Measurements from ENCODE around the gene HELB.
A peak's percentile ranks its signal among the peaks of the same experiment; 100 is the strongest.

Gene HELB

GRCh38 chr12:66345956-66346355 is 43.7 kb downstream of the HELB start:
- H3K4me3 ChIP-seq (ENCODE audit: low read length) = no peak overlapping the region
- no peaks in the 10 kb centered on the region for H3K79me2 ChIP-seq (ENCODE audit: low read length)
- no peak overlapping the region for H3K27ac ChIP-seq (ENCODE audit: low read length)
- no peaks in the 10 kb centered on the region for H3K4me1 ChIP-seq (ENCODE audit: low read length)
- no peaks in the 10 kb centered on the region for H3K27me3 ChIP-seq (ENCODE audit: low read depth, low read length)
- TF ChIP-seq EZH2phosphoT487 (IDR thresholded peaks at IDR 0.05; ENCODE audit: low read depth) = no peak
- no peak for TF ChIP-seq CTCF (IDR thresholded peaks at IDR 0.05; ENCODE audit: low read depth, low read length)
- no peak overlapping the region for H3K4me2 ChIP-seq (ENCODE audit: low read length)
- H2AFZ ChIP-seq (ENCODE audit: low read depth, low read length) = no peak overlapping the region
- H3K9me3 ChIP-seq (ENCODE audit: insufficient read depth, low read length) = no peaks in the 10 kb centered on the region
- peaks cover 8% of the 10 kb centered on the region for H3K36me3 ChIP-seq (replicated peaks; ENCODE audit: low read depth, low read length)
- H3K9ac ChIP-seq (ENCODE audit: low read length) = no peak overlapping the region
- H4K20me1 ChIP-seq (ENCODE audit: insufficient read depth, low read length) = no peaks in the 10 kb centered on the region

- H3K27me3 ChIP-seq (ENCODE audit: low read depth, low read length) = no peaks in the 10 kb centered on the region
- no peaks in the 10 kb centered on the region for H3K4me1 ChIP-seq (ENCODE audit: low read length)
- H4K20me1 ChIP-seq (ENCODE audit: insufficient read depth, low read length) = no peaks in the 10 kb centered on the region
- H3K9me3 ChIP-seq (ENCODE audit: insufficient read depth, low read length) = no peaks in the 10 kb centered on the region
- no peak overlapping the region for H3K4me2 ChIP-seq (ENCODE audit: low read length)
- H3K79me2 ChIP-seq (ENCODE audit: low read length) = no peaks in the 10 kb centered on the region
- H3K4me3 ChIP-seq (ENCODE audit: low read length) = no peak overlapping the region
- H3K27ac ChIP-seq (ENCODE audit: low read length) = no peak overlapping the region
- H3K36me3 ChIP-seq (replicated peaks; ENCODE audit: low read depth, low read length) = no peaks in the 10 kb centered on the region
- no peak for TF ChIP-seq EZH2phosphoT487 (IDR thresholded peaks at IDR 0.05; ENCODE audit: low read depth)
- TF ChIP-seq CTCF (IDR thresholded peaks at IDR 0.05; ENCODE audit: low read depth, low read length) = no peak
- no peak overlapping the region for H2AFZ ChIP-seq (ENCODE audit: low read depth, low read length)
- H3K9ac ChIP-seq (ENCODE audit: low read length) = no peak overlapping the region
Observed at GRCh38 chr12:66351301-66351700, 49.0 kb downstream of the HELB start.

GRCh38 chr12:66352197-66352596 is 49.9 kb downstream of the HELB start:
- Histone ChIP-seq H2AFZ (ENCODE audit: low read depth, low read length) (no peak overlapping the region), H3K79me2 (ENCODE audit: low read length) (no peaks in the 10 kb centered on the region), H3K4me2 (ENCODE audit: low read length) (no peak overlapping the region), H3K27ac (ENCODE audit: low read length) (no peak overlapping the region), H3K4me1 (ENCODE audit: low read length) (no peaks in the 10 kb centered on the region), H3K9ac (ENCODE audit: low read length) (no peak overlapping the region), H3K9me3 (ENCODE audit: insufficient read depth, low read length) (no peaks in the 10 kb centered on the region), H4K20me1 (ENCODE audit: insufficient read depth, low read length) (no peaks in the 10 kb centered on the region), H3K4me3 (ENCODE audit: low read length) (no peak overlapping the region), H3K36me3 (replicated peaks; ENCODE audit: low read depth, low read length) (no peaks in the 10 kb centered on the region), H3K27me3 (ENCODE audit: low read depth, low read length) (no peaks in the 10 kb centered on the region)
- TF ChIP-seq CTCF (IDR thresholded peaks at IDR 0.05; ENCODE audit: low read depth, low read length) (peak; percentile 54), EZH2phosphoT487 (IDR thresholded peaks at IDR 0.05; ENCODE audit: low read depth) (no peak)

GRCh38 chr12:66352899-66353298 is 50.6 kb downstream of the HELB start:
- no peak overlapping the region for H2AFZ ChIP-seq (ENCODE audit: low read depth, low read length)
- H3K79me2 ChIP-seq (ENCODE audit: low read length) = no peaks in the 10 kb centered on the region
- no peaks in the 10 kb centered on the region for H4K20me1 ChIP-seq (ENCODE audit: insufficient read depth, low read length)
- no peak overlapping the region for H3K27ac ChIP-seq (ENCODE audit: low read length)
- H3K27me3 ChIP-seq (ENCODE audit: low read depth, low read length) = no peaks in the 10 kb centered on the region
- H3K9ac ChIP-seq (ENCODE audit: low read length) = no peak overlapping the region
- no peaks in the 10 kb centered on the region for H3K4me1 ChIP-seq (ENCODE audit: low read length)
- H3K36me3 ChIP-seq (replicated peaks; ENCODE audit: low read depth, low read length) = no peaks in the 10 kb centered on the region
- TF ChIP-seq CTCF (IDR thresholded peaks at IDR 0.05; ENCODE audit: low read depth, low read length) = no peak
- no peak for TF ChIP-seq EZH2phosphoT487 (IDR thresholded peaks at IDR 0.05; ENCODE audit: low read depth)
- H3K4me2 ChIP-seq (ENCODE audit: low read length) = no peak overlapping the region
- H3K9me3 ChIP-seq (ENCODE audit: insufficient read depth, low read length) = no peaks in the 10 kb centered on the region
- H3K4me3 ChIP-seq (ENCODE audit: low read length) = no peak overlapping the region

All from OCI-LY3 (cell line).